Adrenal gland (tissue), 5 donors: ENCODE results near the gene DRC3.

ENCODE experiments used
- CTCF ChIP-seq, 6 experiments: fragments of 450-650 bp in 4 of 6; fragments of 200-600 bp in 2 of 6; sonication (generic) in 1 of 6; IDR thresholded peaks; 1 replicate in 5 of 6; 2 replicates in 1 of 6; pipeline versions ENCODE4 v1.5.1 to v1.8.0; 2016 to 2021; ENCODE audit warnings: antibody characterized with exemption in 6 of 6, mild to moderate bottlenecking in 2 of 6, moderate library complexity in 1 of 6
- POLR2A ChIP-seq, 2 donors: fragments of 450-650 bp; IDR thresholded peaks; one replicate each; pipeline ENCODE4 v1.6.1; 2017; ENCODE audit warnings: antibody characterized with exemption in 2 of 2, mild to moderate bottlenecking in 2 of 2, moderate library complexity in 1 of 2
- donor health status: DM: no; HTN: no; CAD: no.

GRCh38 chr17:17976931-17977570 lies 4.4 kb downstream of the DRC3 start:
- no peak for TF ChIP-seq CTCF (IDR thresholded peaks at IDR 0.05)
- TF ChIP-seq POLR2A (IDR thresholded peaks at IDR 0.05), result no peak
